Head of caudate nucleus (tissue), 42 donors: ENCODE results near the gene PON2.
"Not testable (repeated sequence)": the region's sequence is repeated elsewhere in the genome, so short reads cannot be mapped to it uniquely, and the experiment has no call there.

Source experiments
- DNase-seq, 42 donors: peaks; one replicate each; pipeline versions ENCODE4 v3.0.0 to v3.0.0-alpha.2; 2020 to 2021; ENCODE audit warnings: mixed read lengths in 7 of 42
- intact Hi-C: fragments of 100-400 bp; cut with DNase I; formaldehyde crosslinking; loops from one replicate; pipeline ENCODE4 v1.15.0; 2022

The PON2 gene

DNA sequence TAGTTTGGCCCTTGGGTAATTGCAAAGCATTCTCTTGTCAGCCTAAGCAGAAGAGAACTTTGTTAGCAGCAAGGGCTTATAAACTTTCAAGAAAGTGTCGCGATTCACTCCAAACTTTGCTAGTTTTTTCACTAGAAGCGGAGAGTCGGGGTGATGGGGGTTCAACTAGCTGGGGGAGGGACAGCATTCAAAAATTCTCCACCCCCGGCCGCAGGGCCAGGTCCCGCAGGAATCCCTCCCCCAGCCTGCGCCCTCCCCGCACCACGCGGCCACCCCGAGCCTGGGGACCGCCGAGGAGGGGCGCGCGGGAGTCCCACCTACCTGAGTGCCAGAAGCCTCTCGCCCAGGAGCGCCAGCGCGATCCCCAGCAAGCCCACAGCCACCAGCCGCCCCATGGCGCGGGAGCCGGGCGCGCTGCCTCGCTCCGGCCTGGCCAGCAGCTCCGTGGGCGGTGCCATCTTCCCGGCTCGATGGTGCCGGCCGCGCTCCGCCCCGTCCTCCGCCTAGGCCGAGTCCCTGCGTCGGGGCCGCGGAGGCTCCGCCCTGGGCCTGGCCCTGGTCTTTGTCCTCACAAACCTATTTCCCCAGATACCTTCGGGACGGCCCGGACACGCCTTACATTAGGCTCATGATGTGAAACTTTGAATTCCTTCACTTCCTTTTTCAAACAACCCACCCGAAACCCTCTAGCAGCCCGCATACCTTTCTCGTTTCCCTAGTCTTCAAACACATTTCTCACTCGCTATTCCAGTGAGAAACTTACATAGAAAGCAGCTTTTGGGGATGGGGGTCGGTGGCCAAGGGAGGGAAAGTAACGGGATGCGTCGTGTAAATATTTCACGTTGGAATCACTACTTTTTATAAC lies at the start of gene PON2:
PON2 (minus strand) TSS at position 472 of the 865 bp plus-strand sequence; CDS start at position 395, 77 bp downstream.
- intact Hi-C loops, result no loop called here
- DNase-seq, result peak; percentile 18 to 86 (median 68)

DNA sequence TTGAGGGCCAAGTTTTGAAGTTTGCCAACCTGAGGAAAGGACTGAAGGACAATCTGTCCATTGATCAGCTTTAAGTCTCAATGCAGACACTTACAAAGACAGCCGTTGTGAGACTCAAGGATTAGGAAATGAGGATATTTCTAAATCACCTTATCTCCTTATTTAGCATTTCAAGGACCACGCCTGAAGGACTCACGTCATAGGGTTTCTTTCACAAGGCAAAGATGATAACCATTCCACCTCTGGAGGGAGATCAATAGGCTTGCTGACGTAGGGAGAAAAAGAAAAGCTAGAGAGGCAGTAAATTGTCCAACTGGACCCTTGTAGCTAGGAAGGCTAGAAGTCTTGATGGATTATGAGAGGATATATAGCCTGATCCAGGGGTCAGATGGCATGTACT lies 47.6 kb upstream of the PON2 start:
- intact Hi-C loops, result loop anchor here (5.0 kb wide), 1 partner anchor 125 kb away; no protein-coding TSS in a partner anchor
- DNase-seq, result no peak

DNA sequence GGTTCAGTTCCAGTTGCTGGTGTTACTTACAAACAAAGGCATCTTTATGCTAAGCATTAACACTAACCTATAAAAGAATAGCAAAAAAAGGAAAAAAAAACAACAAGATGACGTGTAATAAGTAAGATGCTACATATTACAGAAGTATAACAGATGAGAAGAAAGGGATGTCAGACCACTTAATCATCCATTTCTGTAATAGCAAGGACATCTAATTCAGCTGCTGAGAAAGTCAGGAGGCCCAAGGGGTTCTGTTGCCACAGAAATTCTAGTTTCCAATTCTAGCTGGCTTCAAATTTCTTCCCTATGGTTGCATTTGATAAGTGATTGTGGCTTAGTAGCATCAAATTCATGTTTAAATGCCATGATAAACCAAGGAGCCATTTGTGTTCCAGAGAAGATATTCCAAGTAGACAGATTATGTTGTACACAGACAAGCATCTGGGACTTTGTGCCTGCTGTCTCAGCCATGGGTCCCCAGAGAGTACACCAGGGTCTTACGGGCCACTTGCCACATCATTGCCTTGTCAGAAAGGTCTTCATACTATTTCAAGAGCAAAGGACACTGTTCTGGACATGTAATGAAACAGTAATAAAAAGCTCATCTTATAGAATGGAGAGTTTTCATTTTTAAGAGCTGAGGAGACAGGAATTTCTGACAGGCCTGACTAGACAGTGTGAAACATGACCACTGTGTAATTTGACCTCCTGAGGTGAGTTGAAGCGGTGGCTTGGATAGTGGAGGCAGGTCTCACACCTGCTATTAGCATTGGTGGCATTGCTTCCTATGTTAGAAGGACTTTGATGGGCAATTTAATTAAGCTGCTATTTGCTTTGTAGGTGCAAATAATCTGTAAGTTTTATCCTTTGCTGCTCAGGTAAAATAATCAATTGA lies 46.7 kb upstream of the PON2 start:
- intact Hi-C loops, result loop anchor here (5.0 kb wide), 1 partner anchor 124 kb away; no protein-coding TSS in a partner anchor
- no peak for DNase-seq

DNA sequence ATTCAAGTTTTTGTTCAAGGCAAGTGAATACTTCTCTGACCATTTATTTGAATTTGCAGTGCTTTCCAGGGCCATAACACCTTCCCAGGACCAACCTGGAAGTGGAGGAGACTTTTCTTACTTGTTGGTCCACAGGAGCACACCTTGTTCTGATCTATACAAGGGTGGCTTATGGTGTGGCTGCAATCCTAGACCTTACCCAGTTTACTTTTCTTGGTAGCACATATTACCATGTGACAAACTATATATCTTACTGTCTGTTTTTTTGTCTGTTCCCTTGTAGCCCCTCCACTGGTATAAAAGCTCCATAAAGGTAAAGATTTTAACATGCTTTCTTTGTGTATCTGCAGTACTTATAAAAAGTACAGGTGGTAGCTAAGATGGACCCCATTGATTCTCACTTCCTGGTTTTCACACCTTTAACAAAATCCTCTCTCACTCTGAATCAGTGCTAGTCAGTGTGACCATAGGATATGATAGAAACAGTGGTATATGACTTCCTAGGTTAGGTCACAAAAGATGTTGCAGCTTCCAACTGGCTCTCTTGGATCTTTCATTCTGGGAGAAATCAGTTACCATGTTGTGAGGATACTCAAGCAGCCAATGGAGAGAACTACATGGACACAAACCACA lies 45.3 kb upstream of the PON2 start:
- DNase-seq, result no peak
- intact Hi-C loops, result loop anchor here (5.0 to 10.0 kb wide), 2 partner anchors 123 to 275 kb away; no protein-coding TSS in a partner anchor

DNA sequence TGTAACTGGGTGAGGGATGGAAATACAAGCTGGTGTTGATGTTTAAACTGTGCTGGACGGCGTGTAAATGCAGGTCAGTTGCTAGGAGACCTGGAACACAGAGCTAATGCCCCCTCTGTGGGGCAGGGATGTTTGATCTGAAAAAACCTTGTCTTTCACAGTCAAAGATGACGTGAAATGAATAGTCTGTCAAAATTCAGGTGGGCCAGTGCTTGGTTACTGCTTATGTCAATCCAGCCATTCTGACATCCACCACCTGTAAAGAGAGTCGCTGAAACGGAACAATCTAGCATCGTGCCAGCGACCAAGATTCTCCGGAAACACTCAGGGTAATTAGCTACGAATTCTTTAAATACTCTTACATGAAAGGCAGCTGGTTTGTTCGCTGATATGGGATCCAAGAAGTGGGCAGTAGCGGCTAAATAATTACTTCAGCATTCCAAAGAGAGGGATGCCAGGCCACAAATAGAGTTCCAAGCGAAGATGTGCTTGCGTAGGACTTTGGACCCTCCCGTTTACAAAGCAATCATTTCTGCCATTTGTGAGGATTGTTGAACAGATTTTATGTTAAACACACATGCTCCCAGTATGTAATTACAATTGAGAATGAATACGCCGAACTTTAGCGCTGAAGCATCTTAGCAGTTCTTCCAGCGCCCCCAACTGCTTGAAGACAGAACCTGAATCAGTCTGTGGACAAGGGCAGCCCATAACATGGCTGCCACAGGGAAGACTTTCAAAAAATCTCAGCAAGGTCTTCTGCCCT lies 43.6 kb upstream of the PON2 start:
- intact Hi-C loops, result loop anchor here (10.0 kb wide), 1 partner anchor 274 kb away; no protein-coding TSS in a partner anchor
- DNase-seq, result peak; percentile 20 to 86 (median 65)

DNA sequence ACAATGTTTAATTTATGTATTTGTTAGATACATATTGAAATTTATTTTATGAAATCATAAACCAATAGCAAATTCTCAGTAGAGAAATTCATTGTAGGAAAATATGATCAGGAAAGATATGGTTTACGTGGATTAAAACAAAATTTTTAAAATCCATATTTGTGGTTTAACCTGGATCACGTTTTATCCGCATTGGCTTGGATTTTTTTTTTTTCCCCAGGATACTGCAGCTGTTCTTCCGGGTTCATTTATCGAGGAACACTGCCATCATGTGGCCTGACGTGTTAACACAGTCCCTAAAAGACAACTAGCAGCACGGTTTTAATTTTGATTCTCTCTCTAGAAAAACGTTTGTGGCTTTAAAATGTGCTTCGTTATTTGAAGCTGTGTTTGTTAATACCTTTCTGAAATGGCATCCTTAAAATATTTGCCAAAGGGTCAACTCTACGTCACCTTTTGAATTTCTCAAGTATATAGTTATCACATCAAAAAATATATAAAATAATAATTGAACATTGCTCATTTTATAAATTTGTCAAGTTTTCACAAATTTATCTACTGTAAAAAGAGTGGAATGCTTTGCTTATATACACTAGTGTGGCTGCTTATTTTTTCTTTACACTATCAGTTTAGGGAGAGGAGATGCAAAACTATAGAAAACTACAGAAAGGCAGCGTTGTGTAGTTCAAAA lies 42.2 kb upstream of the PON2 start:
- intact Hi-C loops, result loop anchor here (10.0 kb wide), 1 partner anchor 272 kb away; no protein-coding TSS in a partner anchor
- DNase-seq, result peak; percentile 30 to 90 (median 75)

DNA sequence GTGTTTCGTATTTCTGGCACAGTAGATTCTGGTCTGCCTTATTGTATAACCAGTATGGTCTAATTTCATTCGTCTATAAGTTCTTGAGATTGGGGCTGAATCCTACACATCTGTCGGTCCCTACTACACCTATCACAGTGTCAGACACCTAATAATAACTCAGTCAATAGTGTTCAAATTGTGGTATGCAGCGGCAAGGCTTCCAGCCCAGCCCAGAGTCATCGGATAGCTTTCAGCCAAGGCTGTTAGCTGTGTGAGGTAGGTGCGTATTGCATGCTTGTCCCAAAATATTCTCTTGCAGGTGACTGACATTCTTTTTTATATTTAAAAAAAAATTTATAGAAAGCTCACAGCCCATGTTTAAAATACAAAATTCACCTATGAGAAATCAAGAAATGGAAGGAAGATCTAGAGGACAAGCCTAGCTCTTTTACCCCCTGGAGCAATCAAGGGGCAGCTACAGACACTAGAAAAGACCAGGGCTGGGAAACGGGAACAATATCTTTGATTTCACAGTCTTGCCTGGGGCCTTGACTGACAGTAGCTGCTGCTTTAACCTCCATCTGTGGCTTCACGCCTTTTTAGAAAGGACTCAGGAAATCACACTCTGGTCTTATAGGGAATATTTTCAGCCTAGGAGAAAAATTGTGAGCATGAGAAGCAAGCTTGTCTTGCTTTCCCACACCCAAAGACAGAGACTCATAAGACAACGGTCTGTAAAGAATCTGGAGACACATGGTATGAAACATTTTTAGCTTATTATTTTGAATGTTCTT lies 41.4 kb upstream of the PON2 start:
- DNase-seq, result no peak
- intact Hi-C loops, result loop anchor here (10.0 kb wide), 1 partner anchor 271 kb away; no protein-coding TSS in a partner anchor

DNA sequence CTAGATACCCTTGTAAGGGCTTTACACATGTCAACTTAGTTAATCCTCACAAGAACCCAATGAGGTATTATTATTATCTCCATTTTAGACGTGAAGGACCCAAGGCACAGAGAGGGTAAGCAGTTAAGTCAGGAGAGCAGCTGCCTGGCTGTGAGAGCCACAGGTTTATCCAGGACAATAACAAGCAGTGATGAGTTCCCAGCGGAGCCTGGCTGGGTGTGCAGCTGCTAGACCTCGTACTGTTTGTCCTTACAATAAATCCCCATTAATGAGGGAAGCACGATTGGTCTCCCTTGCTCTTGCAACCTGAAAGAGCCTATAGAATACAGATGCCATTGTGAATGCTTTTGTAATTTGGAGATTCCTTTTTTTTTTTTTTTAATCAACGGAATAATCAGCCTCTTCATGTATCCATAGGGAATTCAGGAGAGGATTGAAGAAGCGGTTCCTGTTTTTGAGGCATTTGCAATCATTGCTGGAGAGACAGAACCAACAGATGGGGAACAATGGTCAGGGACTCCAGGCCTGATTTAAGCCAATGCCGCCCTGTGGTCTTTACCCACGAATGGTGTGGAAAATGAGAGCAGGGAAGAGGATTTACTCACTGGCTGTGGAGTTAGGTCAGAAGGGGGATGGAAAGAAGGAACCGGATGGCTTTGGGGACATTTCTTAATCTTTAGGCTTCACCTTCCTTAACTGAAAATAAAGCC lies 38.6 kb upstream of the PON2 start:
- no peak for DNase-seq

DNA sequence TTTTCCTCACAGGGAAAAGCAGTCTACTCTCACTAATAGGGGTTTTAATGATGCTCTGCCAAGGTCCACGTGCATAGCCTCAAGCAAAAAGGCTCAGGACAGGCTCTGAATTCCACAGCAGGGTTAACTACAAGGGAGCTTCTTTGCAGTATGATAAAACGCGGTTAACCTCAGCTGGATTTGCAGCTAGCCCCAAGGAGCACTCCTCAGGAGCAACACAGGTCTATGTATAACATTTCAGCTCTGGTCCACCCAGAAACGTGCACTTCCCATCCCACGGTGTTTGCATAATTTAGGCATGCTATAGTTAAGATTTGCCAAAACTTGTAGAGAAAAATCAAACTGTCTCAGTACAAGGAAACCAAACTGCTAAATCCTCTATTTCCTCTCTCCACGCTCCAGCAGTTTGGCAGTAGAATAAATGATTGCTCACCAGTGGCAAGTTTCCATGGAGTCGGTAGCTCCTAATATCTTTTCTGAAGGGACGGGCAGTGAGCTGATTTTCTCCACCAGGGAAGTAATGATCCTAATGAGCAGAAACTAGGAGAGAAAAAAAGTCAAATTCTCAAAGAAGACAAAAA lies 37.8 kb upstream of the PON2 start:
- intact Hi-C loops, result loop anchor here (10.0 kb wide), 1 partner anchor 268 kb away; no protein-coding TSS in a partner anchor
- DNase-seq, result peak in 1 of 42 donors; percentile 56

More for the DNA sequence above, 38.6 kb upstream of the PON2 start:
- intact Hi-C loops, result loop anchor here (10.0 kb wide), 1 partner anchor 269 kb away; no protein-coding TSS in a partner anchor

DNA sequence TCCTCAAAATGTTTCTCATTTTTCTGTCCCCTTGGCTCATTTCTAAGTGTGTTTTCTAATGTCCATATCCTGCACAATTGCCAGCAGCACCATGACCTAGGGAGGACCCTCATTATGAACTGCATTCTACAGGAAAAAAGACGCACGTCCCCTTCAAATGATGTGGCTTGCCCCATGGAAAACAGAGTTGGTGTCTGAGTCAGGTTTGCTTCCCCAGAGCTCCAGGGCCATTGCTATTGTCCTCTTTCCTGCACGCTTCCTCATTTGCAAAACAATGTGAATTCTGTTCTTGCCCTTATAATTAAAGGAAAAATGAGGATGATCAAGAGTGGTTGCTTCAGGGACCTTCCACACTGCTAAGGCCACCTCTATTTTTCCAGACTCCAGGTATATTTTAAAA lies 36.2 kb upstream of the PON2 start:
- intact Hi-C loops, result loop anchor here (10.0 kb wide), 1 partner anchor 266 kb away; no protein-coding TSS in a partner anchor
- DNase-seq, result no peak

DNA sequence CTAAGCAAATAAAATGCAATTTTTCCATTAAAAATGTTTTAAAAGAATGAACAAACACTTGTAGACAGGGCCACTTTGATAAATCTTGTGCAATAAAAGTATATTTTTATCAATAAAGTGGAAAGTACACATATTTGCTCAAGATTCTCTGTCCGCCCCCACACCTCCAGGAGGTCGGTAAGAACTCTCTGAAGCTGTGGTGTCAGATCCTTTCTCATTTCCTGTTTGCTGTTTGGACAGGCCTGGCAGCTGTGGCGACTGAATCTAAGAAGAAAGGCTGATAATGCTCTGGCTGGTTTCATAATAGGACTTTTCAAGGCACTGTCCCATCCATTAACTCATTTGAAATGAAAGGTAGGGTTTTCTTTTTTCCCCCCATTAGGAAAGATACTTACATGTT lies 35.6 kb upstream of the PON2 start:
- DNase-seq, result no peak
- intact Hi-C loops, result loop anchor here (10.0 kb wide), 1 partner anchor 266 kb away; no protein-coding TSS in a partner anchor

DNA sequence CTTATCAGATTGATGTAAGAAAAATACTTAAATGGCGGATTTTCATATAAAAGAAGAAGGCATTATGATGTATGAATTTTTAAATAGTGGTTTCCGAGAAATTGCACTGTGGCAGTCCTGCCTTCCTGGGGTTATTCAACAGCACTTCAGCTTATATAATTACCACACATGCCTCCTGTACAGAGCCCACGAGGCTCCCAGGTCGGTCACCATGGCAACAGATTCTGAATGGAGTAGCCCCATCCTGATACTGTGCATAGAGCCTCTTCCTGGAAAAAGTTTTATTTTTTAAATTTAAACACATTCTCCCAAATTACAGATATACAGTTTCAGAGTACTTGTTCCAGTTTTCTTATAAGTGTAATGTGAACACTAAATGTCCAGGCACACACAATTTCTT lies 35.0 kb upstream of the PON2 start:
- intact Hi-C loops, result loop anchor here (10.0 kb wide), 1 partner anchor 265 kb away; no protein-coding TSS in a partner anchor
- peak in 4 of 42 donors; percentile 13 to 40 (median 28) for DNase-seq

DNA sequence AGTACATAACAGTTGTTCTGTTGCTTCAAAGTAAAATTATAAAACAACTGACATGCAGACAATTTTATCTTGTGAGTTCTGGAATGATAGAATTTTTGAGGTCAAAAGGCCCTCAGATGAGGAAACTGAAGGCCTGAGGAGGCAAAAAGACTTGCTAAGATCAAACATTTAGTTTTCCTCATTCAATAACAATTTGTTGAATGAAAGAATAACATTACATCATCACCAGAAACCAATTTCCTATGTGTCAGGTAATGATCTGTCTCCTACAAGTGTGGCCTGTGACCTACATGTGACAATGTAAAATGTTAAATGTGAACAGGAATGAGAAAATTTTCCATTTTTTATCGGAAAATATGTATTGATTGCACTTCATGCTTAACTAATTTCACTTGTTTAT lies 34.4 kb upstream of the PON2 start:
- no peak for DNase-seq
- intact Hi-C loops, result no loop called here

DNA sequence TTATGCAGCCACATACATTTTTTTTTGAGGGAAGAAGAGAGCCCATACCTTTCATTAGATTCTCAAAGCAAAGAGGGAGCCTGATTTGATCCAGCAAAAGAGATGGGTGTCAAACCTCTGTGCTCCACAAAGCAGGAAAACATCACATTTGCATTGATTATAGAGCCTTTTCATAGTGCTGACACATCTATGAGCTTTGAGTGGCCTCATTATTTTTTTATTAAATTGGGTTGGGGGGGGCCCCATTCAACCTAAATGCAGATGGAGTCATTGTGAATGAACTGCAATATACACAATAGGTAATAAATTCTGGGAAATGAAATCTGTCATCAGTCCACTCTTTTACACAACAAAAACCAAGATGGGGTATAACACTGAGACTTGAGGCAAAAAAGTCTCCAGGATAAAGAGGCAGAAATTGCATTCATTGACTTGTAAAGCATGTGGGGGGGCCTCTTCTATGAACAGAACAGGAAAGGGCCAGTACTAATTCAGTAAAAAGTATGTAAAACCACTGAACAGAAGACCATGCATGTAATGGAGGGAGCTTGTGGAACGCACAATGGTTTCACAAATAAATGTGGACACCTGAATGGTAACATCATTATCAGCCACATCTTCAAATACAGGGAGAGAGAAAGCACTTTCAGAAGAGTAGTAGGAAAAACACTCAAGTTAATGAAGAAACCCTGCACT lies 33.2 kb upstream of the PON2 start:
- intact Hi-C loops, result no loop called here
- DNase-seq, result no peak

DNA sequence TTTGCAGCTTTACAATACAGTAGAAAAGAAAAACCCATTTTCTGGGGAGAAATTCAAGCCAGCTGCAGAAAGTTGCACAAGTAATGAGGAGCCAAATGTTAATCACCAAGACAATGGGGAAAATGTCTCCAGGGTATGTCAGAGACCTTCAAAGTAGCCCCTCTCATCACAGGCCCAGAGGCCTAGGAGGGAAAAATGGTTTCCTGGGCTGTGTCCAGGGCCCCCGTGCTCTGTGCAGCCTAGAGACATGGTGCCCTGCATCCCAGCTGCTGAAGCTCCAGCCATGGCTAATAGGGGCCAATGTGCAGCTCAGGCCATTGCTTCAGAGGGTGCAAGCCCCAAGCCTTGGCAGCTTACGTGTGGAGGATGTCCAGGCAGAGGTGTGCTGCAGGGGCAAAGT lies 25.8 kb upstream of the PON2 start:
- DNase-seq, intact Hi-C loops: not testable (repeated sequence)
